ENCODE data around the gene SLC12A8. TPM values are rescaled to one million over a fixed set of nuclear protein-coding genes. Genes with fewer than 3 reads are reported as not detected.

SLC12A8 gene
- total and polyA plus RNA-seq, 10 of the 15 experiments (the other 5 are each of a cell fraction or from before 2014, with no cell fraction given), result 2.5 to 71.6 (median 50.1) TPM

- 56% methylated on average over 1 of the region's 1 CpG for WGBS (ENCODE audit: insufficient coverage, insufficient replicate concordance, low lambda C conversion rate, missing lambda C conversion rate)
- ATAC-seq (no peak), FAIRE-seq (no peak), DNase-seq (ENCODE audit: low read depth, low spot score) (no peak)
- ChIA-PET RAD21 (ENCODE audit: unreplicated experiment) (interaction anchor here (1.2 kb wide), 1 partner anchor 41 kb away, joined by 3 read pairs; no protein-coding TSS in a partner anchor), SMC1A (ENCODE audit: uncharacterized antibody, unreplicated experiment) (interaction anchor here (0.6 to 1.7 kb wide), 4 partner anchors 10 to 64 kb away, joined by 3 to 6 read pairs (median 4); no protein-coding TSS in a partner anchor), CTCF (interaction anchor here (1.3 kb wide), 1 partner anchor 13 kb away, joined by 5 read pairs; no protein-coding TSS in a partner anchor), POLR2A (interaction anchor here (0.6 kb wide), 1 partner anchor 41 kb away, joined by 5 read pairs; no protein-coding TSS in a partner anchor)
- Histone ChIP-seq H3K27ac (ENCODE audit: control insufficient read depth, insufficient read depth) (no peak overlapping the region), H3K79me2 (ENCODE audit: control insufficient read depth, insufficient read depth, low read length) (no peaks in the 10 kb centered on the region), H4K20me1 (ENCODE audit: control insufficient read depth, insufficient read depth) (no peaks in the 10 kb centered on the region), H3K9ac (ENCODE audit: control insufficient read depth, insufficient read depth, low read length) (no peak overlapping the region), H3K9me3 (replicated peaks; ENCODE audit: control insufficient read depth, insufficient read depth, low read length) (no peaks in the 10 kb centered on the region), H3K36me3 (ENCODE audit: control insufficient read depth in 2 of 2, insufficient read depth in 2 of 2, low read length in 1 of 2) (peaks cover 0 to 21% of the 10 kb centered on the region in 2 experiments; a peak in 1 of 4 replicates), H3K4me3 (no peak overlapping the region), H3K4me2 (ENCODE audit: control insufficient read depth, insufficient read depth) (no peak overlapping the region), H3K27me3 (replicated peaks in 1 of 2; ENCODE audit: control insufficient read depth in 2 of 2, insufficient read depth in 2 of 2, low read length in 1 of 2) (no peaks in the 10 kb centered on the region), H2AFZ (ENCODE audit: control insufficient read depth, low read depth, low read length) (no peak overlapping the region), H3K4me1 (ENCODE audit: control insufficient read depth, insufficient read depth, low read length) (peaks cover 19% of the 10 kb centered on the region)
- TF ChIP-seq WRNIP1 (IDR thresholded peaks at IDR 0.05; ENCODE audit: borderline replicate concordance, low read depth, low read length), result no peak
- no peak for TF ChIP-seq SMARCA5 (IDR thresholded peaks at IDR 0.05)
- no peak for TF ChIP-seq YBX1 (IDR thresholded peaks at IDR 0.05)
- no peak for TF ChIP-seq CEBPZ (IDR thresholded peaks at IDR 0.05; ENCODE audit: low read depth, low read length)
- TF ChIP-seq ZNF24 (IDR thresholded peaks at IDR 0.05), result no peak
- TF ChIP-seq TCF3 (IDR thresholded peaks at IDR 0.05; ENCODE audit: borderline replicate concordance, insufficient read depth, low read depth, low read length), result no peak
- no peak for TF ChIP-seq ZZZ3 (IDR thresholded peaks at IDR 0.05; ENCODE audit: control insufficient read depth, insufficient read length, low read depth)
- TF ChIP-seq ZBTB11 (CRISPR knock-in tag; IDR thresholded peaks at IDR 0.05), result no peak
- no peak for TF ChIP-seq BHLHE40 (IDR thresholded peaks at IDR 0.05; ENCODE audit: borderline replicate concordance in 1 of 2, low read depth in 2 of 2, low read length in 1 of 2)
- TF ChIP-seq TBL1XR1 (IDR thresholded peaks at IDR 0.05; ENCODE audit: low read depth, low read length), result no peak
- no peak for TF ChIP-seq CBX3 (IDR thresholded peaks at IDR 0.05; ENCODE audit: borderline replicate concordance, low read depth)
- TF ChIP-seq CTCF (IDR thresholded peaks at IDR 0.05 in 2 of 3, conservative IDR thresholded peaks at IDR 0.05 in 1 of 3; ENCODE audit: control insufficient read depth in 2 of 3, extremely low read depth in 1 of 3, insufficient read depth in 1 of 3, low read depth in 3 of 3, low read length in 3 of 3), result no peak
- TF ChIP-seq TARDBP (IDR thresholded peaks at IDR 0.05; ENCODE audit: borderline replicate concordance), result no peak
- no peak for TF ChIP-seq SRF (IDR thresholded peaks at IDR 0.05; ENCODE audit: low read depth in 2 of 2, low read length in 2 of 2)
- no TSS peak for BruUV-seq (replicated peaks)
- intact Hi-C loops (cut with micrococcal nuclease; ENCODE audit: unreplicated experiment), result no loop called here
- in situ Hi-C loops (cut with MboI), result no loop called here
These were observed 132.5 kb downstream of the SLC12A8 start for GRCh38 chr3:125080077-125080476.
